ENCODE data around the gene BNC2.

BNC2 gene

DNA sequence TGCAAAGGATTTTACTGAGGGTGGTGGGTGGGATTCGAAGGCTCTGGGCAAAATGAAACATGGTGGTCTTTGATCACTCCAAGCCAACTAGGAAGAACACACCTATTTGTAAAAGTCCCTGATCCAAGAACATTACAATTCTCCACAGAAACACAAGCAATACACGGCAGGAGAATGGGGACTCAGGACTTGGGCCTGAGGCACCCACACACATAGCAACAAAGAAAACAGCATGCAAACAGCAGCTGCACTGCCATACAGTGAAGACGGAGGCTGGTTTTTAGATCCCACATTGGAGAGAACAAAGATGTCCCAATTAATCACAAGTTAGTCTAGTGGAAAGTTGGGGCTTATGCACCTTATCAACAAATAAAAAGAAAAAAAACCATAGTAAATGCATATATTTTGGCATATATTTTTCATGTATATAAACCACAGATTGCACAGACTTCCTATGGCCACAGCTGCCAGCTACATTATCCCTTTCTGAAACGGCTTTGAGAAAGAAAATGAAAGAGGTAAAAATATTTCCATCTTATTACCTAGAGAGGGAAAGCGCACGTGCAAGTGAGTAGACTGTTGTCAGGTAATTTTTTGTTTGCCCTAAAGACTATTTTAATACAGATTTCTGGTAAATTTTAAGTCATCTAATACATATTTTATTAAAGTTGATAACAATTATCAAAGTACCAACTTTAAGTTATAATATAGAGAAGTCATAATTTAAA is 410.9 kb downstream of the BNC2 start:
- TF ChIP-seq, protein P1, sequence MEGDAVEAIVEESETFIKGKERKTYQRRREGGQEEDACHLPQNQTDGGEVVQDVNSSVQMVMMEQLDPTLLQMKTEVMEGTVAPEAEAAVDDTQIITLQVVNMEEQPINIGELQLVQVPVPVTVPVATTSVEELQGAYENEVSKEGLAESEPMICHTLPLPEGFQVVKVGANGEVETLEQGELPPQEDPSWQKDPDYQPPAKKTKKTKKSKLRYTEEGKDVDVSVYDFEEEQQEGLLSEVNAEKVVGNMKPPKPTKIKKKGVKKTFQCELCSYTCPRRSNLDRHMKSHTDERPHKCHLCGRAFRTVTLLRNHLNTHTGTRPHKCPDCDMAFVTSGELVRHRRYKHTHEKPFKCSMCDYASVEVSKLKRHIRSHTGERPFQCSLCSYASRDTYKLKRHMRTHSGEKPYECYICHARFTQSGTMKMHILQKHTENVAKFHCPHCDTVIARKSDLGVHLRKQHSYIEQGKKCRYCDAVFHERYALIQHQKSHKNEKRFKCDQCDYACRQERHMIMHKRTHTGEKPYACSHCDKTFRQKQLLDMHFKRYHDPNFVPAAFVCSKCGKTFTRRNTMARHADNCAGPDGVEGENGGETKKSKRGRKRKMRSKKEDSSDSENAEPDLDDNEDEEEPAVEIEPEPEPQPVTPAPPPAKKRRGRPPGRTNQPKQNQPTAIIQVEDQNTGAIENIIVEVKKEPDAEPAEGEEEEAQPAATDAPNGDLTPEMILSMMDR (IDR thresholded peaks at IDR 0.05; ENCODE audit: low read depth, low read length), result no peak
- peak in 1 of 2 donors; percentile 26 for DNase-seq (ENCODE audit: low read depth in 2 of 2)
- H3K4me3 ChIP-seq (replicated peaks in 1 of 2; ENCODE audit: low read depth in 2 of 2, low read length in 2 of 2), result no peak overlapping the region

DNA sequence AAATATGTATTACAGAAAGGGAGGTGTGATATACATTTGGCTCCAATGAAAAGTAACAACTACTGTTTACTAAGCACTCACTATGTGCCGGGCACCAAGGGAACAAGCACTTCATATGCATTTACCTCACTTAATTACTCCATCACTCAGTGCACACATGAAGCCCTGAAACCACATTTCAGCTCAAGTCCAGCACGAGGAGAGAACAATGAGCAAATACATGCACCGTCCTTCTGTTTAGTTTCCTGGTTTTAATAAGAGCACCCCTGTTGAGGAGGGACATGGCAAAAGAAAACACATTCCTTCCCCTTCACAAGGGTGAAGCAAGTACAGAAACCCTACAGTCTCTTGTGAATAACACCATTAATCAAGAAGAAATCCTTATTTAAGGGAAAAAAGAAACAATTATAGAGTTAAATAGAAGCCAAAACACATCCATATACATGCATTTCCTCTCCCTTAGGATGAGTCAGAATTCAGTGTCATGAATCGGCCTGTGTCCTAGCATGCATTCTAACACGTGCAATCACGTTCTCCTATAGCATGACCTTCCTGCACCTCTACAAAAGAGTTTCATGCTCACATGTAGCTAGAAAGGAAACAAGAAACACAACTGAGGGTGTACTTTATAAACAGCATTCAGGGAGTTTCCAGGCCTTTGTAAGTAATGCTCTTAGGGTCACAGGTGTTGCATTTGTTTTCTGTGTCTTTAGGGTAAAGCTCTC is 411.6 kb downstream of the BNC2 start:
- DNase-seq (ENCODE audit: low read depth in 2 of 2), result peak; percentile 31 to 55
- TF ChIP-seq, protein P1 (IDR thresholded peaks at IDR 0.05; ENCODE audit: low read depth, low read length), result no peak
- no peak overlapping the region for H3K4me3 ChIP-seq (replicated peaks in 1 of 2; ENCODE audit: low read depth in 2 of 2, low read length in 2 of 2)

DNA sequence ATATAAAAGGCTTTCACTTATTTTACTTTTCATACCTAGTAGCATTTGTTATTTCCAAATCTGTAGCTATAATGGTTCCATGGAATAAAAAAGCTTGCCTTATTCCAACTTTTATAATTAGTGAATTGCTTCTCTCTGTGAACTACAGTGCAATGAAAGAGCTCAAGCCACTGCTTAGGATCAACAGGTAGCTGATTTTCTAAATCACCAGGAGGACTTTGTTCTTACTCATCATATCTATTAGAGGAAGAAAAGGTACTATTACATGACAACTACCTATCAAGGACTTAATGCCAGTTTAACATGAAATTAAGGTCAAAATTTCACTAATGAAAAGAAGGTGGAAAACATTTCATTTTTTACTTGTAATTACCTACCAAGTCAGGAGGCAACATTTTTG is 414.6 kb downstream of the BNC2 start:
- TF ChIP-seq, protein P1 (IDR thresholded peaks at IDR 0.05; ENCODE audit: low read depth, low read length), result no peak
- DNase-seq (ENCODE audit: low read depth in 2 of 2), result no peak
- H3K4me3 ChIP-seq (replicated peaks in 1 of 2; ENCODE audit: low read depth in 2 of 2, low read length in 2 of 2), result no peak overlapping the region

DNA sequence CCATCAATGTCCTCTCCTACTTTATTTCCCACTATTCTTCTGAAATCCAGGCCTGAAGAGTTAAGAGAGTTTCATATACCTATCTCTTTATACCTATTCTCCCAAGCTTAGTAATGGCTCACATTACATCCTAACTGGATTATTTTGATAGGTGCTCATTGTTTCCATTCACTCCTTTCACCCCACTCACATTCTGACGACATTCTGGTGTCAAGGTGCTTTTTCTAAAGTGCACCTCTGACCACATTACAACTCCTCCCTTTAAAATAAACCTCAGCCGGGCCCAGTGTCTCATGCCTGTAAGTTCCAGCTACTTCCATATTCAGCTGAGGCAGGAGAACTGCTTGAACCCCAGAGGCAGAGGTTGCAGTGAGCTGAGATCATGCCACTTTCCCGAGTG is 417.1 kb downstream of the BNC2 start:
- DNase-seq (ENCODE audit: low read depth in 2 of 2), result no peak
- no peak overlapping the region for H3K4me3 ChIP-seq (replicated peaks in 1 of 2; ENCODE audit: low read depth in 2 of 2, low read length in 2 of 2)
- TF ChIP-seq, protein P1 (IDR thresholded peaks at IDR 0.05; ENCODE audit: low read depth, low read length), result no peak

DNA sequence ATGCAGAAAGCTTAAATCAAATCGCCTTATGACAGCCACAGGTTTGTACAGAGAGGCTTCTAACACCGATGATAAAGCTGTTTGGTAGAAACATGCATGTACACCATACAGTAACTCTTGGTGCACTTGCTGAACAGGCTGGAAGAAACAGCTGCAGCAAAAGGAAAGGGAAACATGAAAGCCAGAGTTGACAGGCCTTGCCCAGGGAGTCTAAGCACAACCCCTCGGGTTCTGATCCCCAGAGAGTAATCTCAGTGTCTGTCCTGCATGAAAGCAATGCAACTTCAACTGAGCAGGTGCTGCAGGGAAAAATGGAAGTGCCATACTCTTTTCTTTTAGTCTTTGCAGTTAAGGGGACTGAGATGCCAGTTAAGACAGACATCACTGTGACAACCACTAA is 419.9 kb downstream of the BNC2 start:
- TF ChIP-seq, protein P1 (IDR thresholded peaks at IDR 0.05; ENCODE audit: low read depth, low read length), result no peak
- DNase-seq (ENCODE audit: low read depth in 2 of 2), result no peak
- H3K4me3 ChIP-seq (replicated peaks in 1 of 2; ENCODE audit: low read depth in 2 of 2, low read length in 2 of 2), result no peak overlapping the region

DNA sequence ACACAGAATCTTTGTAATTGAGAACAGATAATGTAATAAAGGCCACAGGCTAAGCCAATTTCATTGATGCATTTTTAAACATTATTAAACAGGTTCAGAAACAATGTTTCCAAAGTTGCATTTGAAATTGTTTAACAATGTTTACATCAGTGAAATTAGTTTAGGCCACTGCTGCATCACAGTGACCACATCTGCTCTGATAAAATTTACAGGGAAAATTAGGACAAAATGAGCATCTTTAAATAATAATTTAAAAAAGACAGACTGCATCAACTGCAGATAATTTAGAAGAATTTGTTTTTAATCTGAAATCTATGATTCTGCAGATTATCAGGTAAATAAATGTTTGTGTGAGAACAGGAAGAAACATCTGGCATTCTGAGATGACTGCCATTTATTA is 420.4 kb downstream of the BNC2 start:
- H3K4me3 ChIP-seq (replicated peaks in 1 of 2; ENCODE audit: low read depth in 2 of 2, low read length in 2 of 2), result no peak overlapping the region
- DNase-seq (ENCODE audit: low read depth in 2 of 2), result no peak
- TF ChIP-seq, protein P1 (IDR thresholded peaks at IDR 0.05; ENCODE audit: low read depth, low read length), result no peak
